ENCODE results near the gene PTEN. TPM values are rescaled to one million over a fixed set of nuclear protein-coding genes. Genes with fewer than 3 reads are reported as not detected.

Gene PTEN
- total RNA-seq, 2 experiments from 2014 or later = 79.8 to 86.0 TPM

DNA sequence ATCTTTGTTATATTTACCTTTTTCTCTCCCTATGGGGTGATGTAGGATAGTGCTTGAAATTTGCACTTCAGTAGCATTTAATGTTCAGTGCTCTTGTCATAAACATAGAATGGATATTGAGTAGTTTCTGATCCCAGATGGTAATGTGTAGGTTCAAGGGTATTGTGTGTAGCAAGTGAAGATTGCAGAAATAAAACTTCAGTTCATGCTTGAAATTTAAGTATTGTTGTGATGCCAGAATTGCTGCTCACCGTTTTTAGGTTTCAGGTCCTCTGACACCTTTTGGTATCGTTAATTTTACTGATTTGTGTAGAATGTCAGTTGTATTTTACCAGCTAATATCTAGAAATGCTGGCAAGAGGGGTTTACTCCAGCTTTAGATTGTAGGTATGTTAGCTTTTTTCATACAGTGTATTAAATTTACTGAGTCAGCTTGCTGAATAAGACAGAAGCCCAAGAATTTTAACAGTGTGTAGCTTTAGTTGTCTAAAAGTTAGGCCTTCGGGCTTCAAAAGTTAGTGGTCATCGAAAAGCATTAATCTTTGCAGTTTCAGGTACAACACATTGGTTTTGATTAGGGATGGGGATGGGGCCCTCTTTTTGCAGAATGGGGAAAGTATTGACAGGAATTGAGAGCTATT is 1.9 kb downstream of the PTEN start:
- TF ChIP-seq, protein P1, sequence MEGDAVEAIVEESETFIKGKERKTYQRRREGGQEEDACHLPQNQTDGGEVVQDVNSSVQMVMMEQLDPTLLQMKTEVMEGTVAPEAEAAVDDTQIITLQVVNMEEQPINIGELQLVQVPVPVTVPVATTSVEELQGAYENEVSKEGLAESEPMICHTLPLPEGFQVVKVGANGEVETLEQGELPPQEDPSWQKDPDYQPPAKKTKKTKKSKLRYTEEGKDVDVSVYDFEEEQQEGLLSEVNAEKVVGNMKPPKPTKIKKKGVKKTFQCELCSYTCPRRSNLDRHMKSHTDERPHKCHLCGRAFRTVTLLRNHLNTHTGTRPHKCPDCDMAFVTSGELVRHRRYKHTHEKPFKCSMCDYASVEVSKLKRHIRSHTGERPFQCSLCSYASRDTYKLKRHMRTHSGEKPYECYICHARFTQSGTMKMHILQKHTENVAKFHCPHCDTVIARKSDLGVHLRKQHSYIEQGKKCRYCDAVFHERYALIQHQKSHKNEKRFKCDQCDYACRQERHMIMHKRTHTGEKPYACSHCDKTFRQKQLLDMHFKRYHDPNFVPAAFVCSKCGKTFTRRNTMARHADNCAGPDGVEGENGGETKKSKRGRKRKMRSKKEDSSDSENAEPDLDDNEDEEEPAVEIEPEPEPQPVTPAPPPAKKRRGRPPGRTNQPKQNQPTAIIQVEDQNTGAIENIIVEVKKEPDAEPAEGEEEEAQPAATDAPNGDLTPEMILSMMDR (IDR thresholded peaks at IDR 0.05) = no peak
- Histone ChIP-seq H3K4me1 (ENCODE audit: insufficient read depth, low read length) (peaks cover 25% of the 10 kb centered on the region), H3K36me3 (ENCODE audit: insufficient read depth, low read length) (no peaks in the 10 kb centered on the region), H3K27me3 (ENCODE audit: control insufficient read depth in 1 of 2, insufficient read depth in 2 of 2, low read length in 2 of 2) (no peaks in the 10 kb centered on the region), H3K4me3 (ENCODE audit: low read length) (peak overlapping the region; percentile 94), H3K9me3 (ENCODE audit: control insufficient read depth in 1 of 2, insufficient read depth in 1 of 2, low read length in 2 of 2) (no peaks in the 10 kb centered on the region), H3K27ac (ENCODE audit: low read depth in 1 of 2, low read length in 2 of 2) (no peak overlapping the region)
- intact Hi-C loops (cut with DNase I, micrococcal nuclease) = loop anchor here in 1 of 2 experiments (1.0 to 10.0 kb wide), 3 partner anchors 9 to 949 kb away; no protein-coding TSS in a partner anchor
- Mint-ChIP-seq H3K4me1 (ENCODE audit: low read depth) (peaks cover 67% of the 10 kb centered on the region), H3K4me3 (peak overlapping the region; percentile 96), H3K27me3 (no peaks in the 10 kb centered on the region), H3K9me3 (no peaks in the 10 kb centered on the region), H3K27ac (peak overlapping the region; percentile 88), H3K36me3 (ENCODE audit: low read depth) (peaks cover 47% of the 10 kb centered on the region)
- ChIA-PET CTCF (interaction anchor here (1.0 to 1.6 kb wide), 5 partner anchors 10 to 524 kb away, joined by 3 to 7 read pairs (median 4); no protein-coding TSS in a partner anchor), POLR2A (interaction anchor here (0.6 to 6.7 kb wide), 6 partner anchors 9 to 521 kb away, joined by 3 to 168 read pairs (median 10); no protein-coding TSS in a partner anchor)
- ATAC-seq (ENCODE audit: poor library complexity) = no peak
- DNase-seq = peak in 1 of 14 experiments; percentile 11

DNA sequence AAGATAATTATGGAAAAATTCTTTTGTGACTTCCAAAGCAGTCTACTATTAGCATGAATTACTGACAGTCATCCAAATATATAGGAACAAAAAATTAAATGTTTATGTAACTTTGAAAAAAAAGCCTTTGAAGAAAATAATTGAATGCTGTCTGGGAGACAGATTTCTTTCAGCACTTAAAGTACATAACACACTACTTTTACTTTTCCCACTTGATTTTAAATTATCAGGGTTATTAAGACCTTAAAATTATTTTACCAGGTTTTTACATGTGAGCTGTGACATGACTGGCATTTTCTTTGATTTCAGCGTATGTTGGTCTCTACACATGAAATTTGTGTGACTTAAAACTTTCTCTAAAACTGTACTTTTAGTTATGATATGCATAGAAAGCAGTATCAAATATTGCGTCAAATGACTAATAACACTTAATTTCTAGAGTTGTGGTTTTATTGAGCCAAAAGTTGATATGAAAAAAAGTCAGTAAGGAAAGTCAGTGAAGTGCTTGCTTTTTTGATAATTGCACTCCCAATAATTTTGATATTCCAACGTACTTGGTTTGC is 3.1 kb downstream of the PTEN start:
- peak overlapping the region; percentile 88 for H3K27ac Mint-ChIP-seq
- CTCF ChIA-PET = interaction anchor here (1.3 to 1.6 kb wide), 4 partner anchors 8 to 523 kb away, joined by 3 to 7 read pairs (median 4); no protein-coding TSS in a partner anchor
- no peaks in the 10 kb centered on the region for H3K27me3 ChIP-seq (ENCODE audit: control insufficient read depth in 1 of 2, insufficient read depth in 2 of 2, low read length in 2 of 2)
- peak overlapping the region; percentile 96 for H3K4me3 Mint-ChIP-seq
- no peak for ATAC-seq (ENCODE audit: poor library complexity)
- no peaks in the 10 kb centered on the region for H3K9me3 ChIP-seq (ENCODE audit: control insufficient read depth in 1 of 2, insufficient read depth in 1 of 2, low read length in 2 of 2)
- peak overlapping the region; percentile 94 for H3K4me3 ChIP-seq (ENCODE audit: low read length)
- H3K27ac ChIP-seq (ENCODE audit: low read depth in 1 of 2, low read length in 2 of 2) = no peak overlapping the region
- peaks cover 58% of the 10 kb centered on the region for H3K36me3 Mint-ChIP-seq (ENCODE audit: low read depth)
- H3K27me3 Mint-ChIP-seq = no peaks in the 10 kb centered on the region
- no peaks in the 10 kb centered on the region for H3K36me3 ChIP-seq (ENCODE audit: insufficient read depth, low read length)
- TF ChIP-seq, protein P1 (IDR thresholded peaks at IDR 0.05) = no peak
- intact Hi-C loops (cut with DNase I, micrococcal nuclease) = loop anchor here in 1 of 2 experiments (10.0 kb wide), 2 partner anchors 328 to 948 kb away; no protein-coding TSS in a partner anchor
- POLR2A ChIA-PET = interaction anchor here (1.2 to 6.7 kb wide), 2 partner anchors 8 to 520 kb away, joined by 5 to 168 read pairs; no protein-coding TSS in a partner anchor
- H3K9me3 Mint-ChIP-seq = no peaks in the 10 kb centered on the region
- H3K4me1 ChIP-seq (ENCODE audit: insufficient read depth, low read length) = peaks cover 21% of the 10 kb centered on the region
- no peak for DNase-seq
- peaks cover 67% of the 10 kb centered on the region for H3K4me1 Mint-ChIP-seq (ENCODE audit: low read depth)

DNA sequence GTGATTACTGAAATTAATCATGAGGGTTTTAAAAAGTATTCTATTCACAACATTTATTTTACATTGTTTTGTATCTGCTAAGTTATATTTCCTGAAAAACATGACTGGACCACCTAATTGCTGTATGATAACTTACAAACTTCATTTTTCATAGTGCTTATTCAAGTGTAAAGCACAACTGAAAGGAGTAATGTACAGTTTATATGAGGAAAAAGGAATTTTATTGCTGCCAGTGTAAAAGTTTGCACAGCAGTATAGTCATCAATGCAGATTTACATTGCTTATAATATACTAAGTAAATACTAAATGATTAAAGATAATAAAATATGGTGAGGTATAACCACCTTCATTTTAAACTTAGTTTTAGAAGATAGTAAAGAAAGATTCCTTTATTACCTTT is 4.0 kb downstream of the PTEN start:
- Histone ChIP-seq H3K4me1 (ENCODE audit: insufficient read depth, low read length) (peaks cover 15% of the 10 kb centered on the region), H3K4me3 (ENCODE audit: low read length) (peak overlapping the region; percentile 94), H3K36me3 (ENCODE audit: insufficient read depth, low read length) (no peaks in the 10 kb centered on the region), H3K27me3 (ENCODE audit: control insufficient read depth in 1 of 2, insufficient read depth in 2 of 2, low read length in 2 of 2) (no peaks in the 10 kb centered on the region), H3K9me3 (ENCODE audit: control insufficient read depth in 1 of 2, insufficient read depth in 1 of 2, low read length in 2 of 2) (no peaks in the 10 kb centered on the region), H3K27ac (ENCODE audit: low read depth in 1 of 2, low read length in 2 of 2) (no peak overlapping the region)
- intact Hi-C loops (cut with DNase I, micrococcal nuclease) = loop anchor here in 1 of 2 experiments (10.0 kb wide), 2 partner anchors 327 to 947 kb away; no protein-coding TSS in a partner anchor
- H3K27ac Mint-ChIP-seq = peak overlapping the region; percentile 88
- H3K9me3 Mint-ChIP-seq = no peaks in the 10 kb centered on the region
- CTCF ChIA-PET = no interaction called here
- POLR2A ChIA-PET = interaction anchor here (0.8 kb wide), 1 partner anchor 109 kb away, joined by 4 read pairs; no protein-coding TSS in a partner anchor
- H3K4me1 Mint-ChIP-seq (ENCODE audit: low read depth) = peaks cover 66% of the 10 kb centered on the region
- TF ChIP-seq, protein P1 (IDR thresholded peaks at IDR 0.05) = no peak
- H3K27me3 Mint-ChIP-seq = no peaks in the 10 kb centered on the region
- H3K4me3 Mint-ChIP-seq = peak overlapping the region; percentile 96
- H3K36me3 Mint-ChIP-seq (ENCODE audit: low read depth) = peaks cover 54% of the 10 kb centered on the region
- ATAC-seq (ENCODE audit: poor library complexity) (no peak), DNase-seq (no peak)

All from CD4-positive, alpha-beta T cell (primary cell).